HEK293 (cell line): ENCODE results near the gene LHFPL3.

ENCODE experiments used
- CTCF ChIA-PET: fragments of 350-600 bp; formaldehyde crosslinking; extraction: SDS; loops from one replicate; lab custom pipeline; 2021; ENCODE audit warnings: antibody characterized with exemption; lab: Yijun Ruan, JAX
- POLR2A ChIA-PET: fragments of 300-600 bp; formaldehyde crosslinking; extraction: SDS; loops from one replicate; lab custom pipeline; 2020; ENCODE audit warnings: antibody characterized with exemption, inconsistent platforms; lab: Yijun Ruan, JAX
- H3K27ac ChIP-seq: fragments of 200-500 bp; sonication (Bioruptor generic); 2 replicates; pipeline ENCODE4 v1.5.1; 2014; ENCODE audit warnings: low read depth, low read length, control low read depth, inconsistent platforms; ENCODE audit errors: extremely low read depth
- H3K36me3 ChIP-seq, 2 experiments: fragments of 200-500 bp in 1 of 2; sonication (Bioruptor generic) in 1 of 2; 1 replicate in 1 of 2; 2 replicates in 1 of 2; pipeline ENCODE4 v1.5.1; 2014 to 2017; ENCODE audit warnings: inconsistent platforms in 2 of 2, low read length in 2 of 2; ENCODE audit not compliant: control insufficient read depth in 2 of 2, insufficient read depth in 1 of 2
- H3K4me1 ChIP-seq: fragments of 200-500 bp; sonication (Bioruptor generic); 2 replicates; pipeline ENCODE4 v1.5.1; 2014; ENCODE audit warnings: mild to moderate bottlenecking, low read length, inconsistent platforms; ENCODE audit not compliant: control insufficient read depth, insufficient read depth
- H3K4me3 ChIP-seq: 2 replicates; pipeline ENCODE4 v1.5.1; 2011; ENCODE audit warnings: low read depth, mild to moderate bottlenecking, control low read depth, low read length, moderate library complexity
- H3K9me3 ChIP-seq: fragments of 200-500 bp; sonication (Bioruptor generic); 2 replicates; pipeline ENCODE4 v1.5.1; 2014; ENCODE audit warnings: low read depth, low read length, inconsistent platforms; ENCODE audit not compliant: control insufficient read depth, insufficient read depth
- EGR2 ChIP-seq: fragments of 450-650 bp; formaldehyde crosslinking; IDR thresholded peaks from 2 replicates; pipeline ENCODE4 v1.5.1; 2016; ENCODE audit warnings: low read depth, missing biosample characterization, missing genetic modification characterization
- GFI1B ChIP-seq: fragments of 450-650 bp; formaldehyde crosslinking; IDR thresholded peaks from 2 replicates; pipeline ENCODE4 v1.5.1; 2016; ENCODE audit warnings: missing biosample characterization, missing genetic modification characterization
- RBAK ChIP-seq: fragments of 450-650 bp; formaldehyde crosslinking; IDR thresholded peaks from 2 replicates; pipeline ENCODE4 v1.5.1; 2016; ENCODE audit warnings: missing biosample characterization, missing genetic modification characterization
- SCRT1 ChIP-seq: fragments of 450-650 bp; formaldehyde crosslinking; IDR thresholded peaks from 2 replicates; pipeline ENCODE4 v1.5.1; 2016; ENCODE audit warnings: missing biosample characterization, missing genetic modification characterization, borderline replicate concordance
- SCRT2 ChIP-seq: fragments of 450-650 bp; formaldehyde crosslinking; IDR thresholded peaks from 2 replicates; pipeline ENCODE4 v1.5.1; 2016; ENCODE audit warnings: missing biosample characterization, missing genetic modification characterization
- ZBTB21 ChIP-seq: fragments of 450-650 bp; formaldehyde crosslinking; IDR thresholded peaks from 2 replicates; pipeline ENCODE4 v1.5.1; 2017; ENCODE audit warnings: missing biosample characterization, missing genetic modification characterization
- ZFP3 ChIP-seq: fragments of 450-650 bp; formaldehyde crosslinking; IDR thresholded peaks from 2 replicates; pipeline ENCODE4 v1.5.1; 2016; ENCODE audit warnings: low read depth, missing biosample characterization, missing genetic modification characterization
- ZFP37 ChIP-seq: fragments of 450-650 bp; formaldehyde crosslinking; IDR thresholded peaks from 2 replicates; pipeline ENCODE4 v1.5.1; 2016; ENCODE audit warnings: missing biosample characterization, missing genetic modification characterization
- ZNF121 ChIP-seq: fragments of 450-650 bp; formaldehyde crosslinking; IDR thresholded peaks from 2 replicates; pipeline ENCODE4 v1.5.1; 2016; ENCODE audit warnings: missing biosample characterization, missing genetic modification characterization
- ZNF292 ChIP-seq: fragments of 450-650 bp; formaldehyde crosslinking; IDR thresholded peaks from 2 replicates; pipeline ENCODE4 v1.5.1; 2016; ENCODE audit warnings: low read depth, missing biosample characterization, missing genetic modification characterization, borderline replicate concordance
- ZNF335 ChIP-seq: fragments of 450-650 bp; formaldehyde crosslinking; conservative IDR thresholded peaks from 2 replicates; pipeline ENCODE4 v1.5.1; 2016; ENCODE audit warnings: missing biosample characterization, missing genetic modification characterization
- ZNF391 ChIP-seq: fragments of 450-650 bp; formaldehyde crosslinking; IDR thresholded peaks from 2 replicates; pipeline ENCODE4 v1.5.1; 2016; ENCODE audit warnings: low read depth, missing biosample characterization, missing genetic modification characterization, borderline replicate concordance
- ZNF473 ChIP-seq: fragments of 450-650 bp; formaldehyde crosslinking; IDR thresholded peaks from 2 replicates; pipeline ENCODE4 v1.5.1; 2017; ENCODE audit warnings: missing biosample characterization, missing genetic modification characterization
- ZNF658 ChIP-seq: fragments of 450-650 bp; formaldehyde crosslinking; IDR thresholded peaks from 2 replicates; pipeline ENCODE4; 2016; ENCODE audit warnings: missing biosample characterization, missing genetic modification characterization
- ZNF670 ChIP-seq: fragments of 450-650 bp; formaldehyde crosslinking; IDR thresholded peaks from 2 replicates; pipeline ENCODE4 v1.5.1; 2016; ENCODE audit warnings: missing biosample characterization, missing genetic modification characterization, low read depth
- ZNF792 ChIP-seq: fragments of 450-650 bp; formaldehyde crosslinking; IDR thresholded peaks from 2 replicates; pipeline ENCODE4 v1.5.1; 2016; ENCODE audit warnings: missing biosample characterization, missing genetic modification characterization
- ZNF843 ChIP-seq: fragments of 450-650 bp; formaldehyde crosslinking; IDR thresholded peaks from 2 replicates; pipeline ENCODE4 v1.5.1; 2016; ENCODE audit warnings: missing biosample characterization, missing genetic modification characterization
- TF ChIP-seq, protein P1 (sequence below): fragments of 450-650 bp; formaldehyde crosslinking; IDR thresholded peaks from 2 replicates; pipeline ENCODE4 v1.5.1; 2016; ENCODE audit warnings: missing biosample characterization, missing genetic modification characterization
- TF ChIP-seq, protein P2 (sequence below): fragments of 450-650 bp; IDR thresholded peaks from 2 replicates; pipeline ENCODE4 v1.5.1; 2018; ENCODE audit warnings: missing biosample characterization, missing genetic modification characterization
- TF ChIP-seq, protein P3 (sequence below): fragments of 450-650 bp; formaldehyde crosslinking; IDR thresholded peaks from 2 replicates; pipeline ENCODE4 v1.5.1; 2017; ENCODE audit warnings: missing biosample characterization, mild to moderate bottlenecking, missing genetic modification characterization, moderate library complexity
- TF ChIP-seq, protein P4 (sequence below): fragments of 450-650 bp; formaldehyde crosslinking; optimal IDR thresholded peaks from 2 replicates; pipeline ENCODE3; 2016; ENCODE audit warnings: missing biosample characterization, mild to moderate bottlenecking, missing genetic modification characterization
- TF ChIP-seq, protein P5 (sequence below): fragments of 450-650 bp; formaldehyde crosslinking; IDR thresholded peaks from 2 replicates; pipeline ENCODE4 v1.5.1; 2016; ENCODE audit warnings: missing biosample characterization, missing genetic modification characterization

LHFPL3 gene

DNA sequence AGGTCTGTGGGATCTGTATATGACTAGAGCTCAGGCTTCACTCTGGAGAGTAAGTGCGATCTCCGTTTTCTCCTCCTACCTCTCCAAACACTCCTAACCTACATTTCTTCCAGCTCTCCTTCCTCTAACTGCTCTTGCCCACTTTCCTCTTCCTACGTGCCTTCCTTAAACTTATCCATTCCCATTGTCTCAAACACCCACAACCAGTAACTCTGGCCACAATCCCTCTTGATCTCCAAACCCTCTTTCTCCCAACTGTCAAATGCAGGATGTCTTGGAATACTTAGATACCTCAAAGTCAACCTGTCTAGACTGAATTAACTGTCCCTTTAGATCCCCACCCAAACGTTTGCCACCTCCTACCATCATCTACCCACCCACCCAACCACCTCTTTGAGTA, 471.9 kb downstream of the LHFPL3 start:
- TF ChIP-seq ZBTB21 (tag by site-specific recombination) (no peak), EGR2 (tag by site-specific recombination) (peak; percentile 64; the same call in 1 of the 2 replicates)
- Histone ChIP-seq H3K27ac (no peak overlapping the region), H3K9me3 (no peaks in the 10 kb centered on the region), H3K4me3 (no peak overlapping the region), H3K36me3 (no peaks in the 10 kb centered on the region), H3K4me1 (no peaks in the 10 kb centered on the region)
- ChIA-PET CTCF (interaction anchor here (0.7 kb wide), 1 partner anchor 1367 kb away, joined by 3 read pairs; no protein-coding TSS in a partner anchor), POLR2A (no interaction called here)

DNA sequence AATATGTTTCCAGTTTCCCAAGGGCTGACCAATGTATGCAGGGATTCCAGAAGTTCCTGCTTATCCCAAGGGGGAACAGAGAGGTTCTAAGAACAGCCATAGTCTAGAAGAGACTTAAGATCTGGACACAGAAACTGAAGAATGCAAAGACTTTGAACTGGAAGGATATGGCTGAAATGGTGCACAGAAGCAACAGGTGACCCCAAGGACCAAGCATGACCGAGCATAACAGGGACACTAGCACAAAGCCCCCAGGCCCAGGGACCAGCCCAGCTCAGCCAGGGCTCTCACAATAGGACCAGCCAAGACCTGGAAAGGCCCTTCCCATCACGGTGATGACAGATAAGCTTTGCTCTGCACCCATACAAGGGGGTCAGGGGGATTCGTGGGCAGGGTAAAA, 472.6 kb downstream of the LHFPL3 start:
- TF ChIP-seq ZNF658 (no peak), SCRT2 (tag by site-specific recombination) (peak; percentile 82), SCRT1 (tag by site-specific recombination) (peak; percentile 67; the same call in 1 of the 2 replicates)
- TF ChIP-seq, protein P1, sequence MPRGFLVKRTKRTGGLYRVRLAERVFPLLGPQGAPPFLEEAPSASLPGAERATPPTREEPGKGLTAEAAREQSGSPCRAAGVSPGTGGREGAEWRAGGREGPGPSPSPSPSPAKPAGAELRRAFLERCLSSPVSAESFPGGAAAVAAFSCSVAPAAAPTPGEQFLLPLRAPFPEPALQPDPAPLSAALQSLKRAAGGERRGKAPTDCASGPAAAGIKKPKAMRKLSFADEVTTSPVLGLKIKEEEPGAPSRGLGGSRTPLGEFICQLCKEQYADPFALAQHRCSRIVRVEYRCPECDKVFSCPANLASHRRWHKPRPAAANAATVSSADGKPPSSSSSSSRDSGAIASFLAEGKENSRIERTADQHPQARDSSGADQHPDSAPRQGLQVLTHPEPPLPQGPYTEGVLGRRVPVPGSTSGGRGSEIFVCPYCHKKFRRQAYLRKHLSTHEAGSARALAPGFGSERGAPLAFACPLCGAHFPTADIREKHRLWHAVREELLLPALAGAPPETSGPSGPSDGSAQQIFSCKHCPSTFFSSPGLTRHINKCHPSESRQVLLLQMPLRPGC, result no peak
- Histone ChIP-seq H3K4me3 (no peak overlapping the region), H3K9me3 (no peaks in the 10 kb centered on the region), H3K36me3 (no peaks in the 10 kb centered on the region), H3K27ac (no peak overlapping the region), H3K4me1 (no peaks in the 10 kb centered on the region)
- ChIA-PET CTCF (interaction anchor here (0.7 kb wide), 1 partner anchor 1366 kb away, joined by 3 read pairs; no protein-coding TSS in a partner anchor), POLR2A (no interaction called here)

DNA sequence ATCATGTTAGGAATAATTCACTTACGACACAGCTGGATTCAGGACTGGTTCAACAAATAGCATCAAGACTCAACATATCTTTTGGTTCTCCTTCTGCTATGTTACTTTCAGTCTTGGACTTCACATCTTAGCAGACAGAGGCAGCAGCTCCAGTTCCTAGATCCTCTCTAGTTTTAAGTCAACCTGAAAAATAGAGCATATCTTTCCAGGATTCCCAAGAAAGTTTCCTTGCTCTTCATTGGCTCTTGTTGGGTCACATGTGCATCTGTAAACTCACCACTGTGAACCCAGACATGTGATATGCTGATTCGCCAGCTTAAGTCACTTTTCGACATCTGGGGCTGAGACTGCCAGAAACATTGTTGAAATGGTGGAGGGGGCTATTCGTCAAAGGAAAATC, 475.5 kb downstream of the LHFPL3 start:
- no peaks in the 10 kb centered on the region for H3K4me1 ChIP-seq
- H3K27ac ChIP-seq, result no peak overlapping the region
- ChIA-PET POLR2A (no interaction called here), CTCF (no interaction called here)
- no peaks in the 10 kb centered on the region for H3K9me3 ChIP-seq
- no peaks in the 10 kb centered on the region for H3K36me3 ChIP-seq
- no peak overlapping the region for H3K4me3 ChIP-seq
- no peak for TF ChIP-seq ZNF335 (tag by site-specific recombination)
- no peak for TF ChIP-seq ZNF670
- no peak for TF ChIP-seq ZNF658
- TF ChIP-seq, protein P2, sequence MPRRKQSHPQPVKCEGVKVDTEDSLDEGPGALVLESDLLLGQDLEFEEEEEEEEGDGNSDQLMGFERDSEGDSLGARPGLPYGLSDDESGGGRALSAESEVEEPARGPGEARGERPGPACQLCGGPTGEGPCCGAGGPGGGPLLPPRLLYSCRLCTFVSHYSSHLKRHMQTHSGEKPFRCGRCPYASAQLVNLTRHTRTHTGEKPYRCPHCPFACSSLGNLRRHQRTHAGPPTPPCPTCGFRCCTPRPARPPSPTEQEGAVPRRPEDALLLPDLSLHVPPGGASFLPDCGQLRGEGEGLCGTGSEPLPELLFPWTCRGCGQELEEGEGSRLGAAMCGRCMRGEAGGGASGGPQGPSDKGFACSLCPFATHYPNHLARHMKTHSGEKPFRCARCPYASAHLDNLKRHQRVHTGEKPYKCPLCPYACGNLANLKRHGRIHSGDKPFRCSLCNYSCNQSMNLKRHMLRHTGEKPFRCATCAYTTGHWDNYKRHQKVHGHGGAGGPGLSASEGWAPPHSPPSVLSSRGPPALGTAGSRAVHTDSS (tag by site-specific recombination), result no peak
- TF ChIP-seq ZFP3 (tag by site-specific recombination), result no peak
- no peak for TF ChIP-seq ZNF792
- no peak for TF ChIP-seq GFI1B (tag by site-specific recombination)
- TF ChIP-seq ZNF843 (tag by site-specific recombination), result no peak
- TF ChIP-seq ZNF121, result no peak
- TF ChIP-seq ZNF473 (tag by site-specific recombination), result no peak
- TF ChIP-seq, protein P3, sequence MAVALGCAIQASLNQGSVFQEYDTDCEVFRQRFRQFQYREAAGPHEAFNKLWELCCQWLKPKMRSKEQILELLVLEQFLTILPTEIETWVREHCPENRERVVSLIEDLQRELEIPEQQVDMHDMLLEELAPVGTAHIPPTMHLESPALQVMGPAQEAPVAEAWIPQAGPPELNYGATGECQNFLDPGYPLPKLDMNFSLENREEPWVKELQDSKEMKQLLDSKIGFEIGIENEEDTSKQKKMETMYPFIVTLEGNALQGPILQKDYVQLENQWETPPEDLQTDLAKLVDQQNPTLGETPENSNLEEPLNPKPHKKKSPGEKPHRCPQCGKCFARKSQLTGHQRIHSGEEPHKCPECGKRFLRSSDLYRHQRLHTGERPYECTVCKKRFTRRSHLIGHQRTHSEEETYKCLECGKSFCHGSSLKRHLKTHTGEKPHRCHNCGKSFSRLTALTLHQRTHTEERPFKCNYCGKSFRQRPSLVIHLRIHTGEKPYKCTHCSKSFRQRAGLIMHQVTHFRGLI (tag by site-specific recombination), result no peak
- TF ChIP-seq, protein P4, sequence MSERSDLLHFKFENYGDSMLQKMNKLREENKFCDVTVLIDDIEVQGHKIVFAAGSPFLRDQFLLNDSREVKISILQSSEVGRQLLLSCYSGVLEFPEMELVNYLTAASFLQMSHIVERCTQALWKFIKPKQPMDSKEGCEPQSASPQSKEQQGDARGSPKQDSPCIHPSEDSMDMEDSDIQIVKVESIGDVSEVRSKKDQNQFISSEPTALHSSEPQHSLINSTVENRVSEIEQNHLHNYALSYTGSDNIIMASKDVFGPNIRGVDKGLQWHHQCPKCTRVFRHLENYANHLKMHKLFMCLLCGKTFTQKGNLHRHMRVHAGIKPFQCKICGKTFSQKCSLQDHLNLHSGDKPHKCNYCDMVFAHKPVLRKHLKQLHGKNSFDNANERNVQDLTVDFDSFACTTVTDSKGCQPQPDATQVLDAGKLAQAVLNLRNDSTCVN, result no peak
- TF ChIP-seq ZNF391 (tag by site-specific recombination), result no peak
- TF ChIP-seq, protein P5, sequence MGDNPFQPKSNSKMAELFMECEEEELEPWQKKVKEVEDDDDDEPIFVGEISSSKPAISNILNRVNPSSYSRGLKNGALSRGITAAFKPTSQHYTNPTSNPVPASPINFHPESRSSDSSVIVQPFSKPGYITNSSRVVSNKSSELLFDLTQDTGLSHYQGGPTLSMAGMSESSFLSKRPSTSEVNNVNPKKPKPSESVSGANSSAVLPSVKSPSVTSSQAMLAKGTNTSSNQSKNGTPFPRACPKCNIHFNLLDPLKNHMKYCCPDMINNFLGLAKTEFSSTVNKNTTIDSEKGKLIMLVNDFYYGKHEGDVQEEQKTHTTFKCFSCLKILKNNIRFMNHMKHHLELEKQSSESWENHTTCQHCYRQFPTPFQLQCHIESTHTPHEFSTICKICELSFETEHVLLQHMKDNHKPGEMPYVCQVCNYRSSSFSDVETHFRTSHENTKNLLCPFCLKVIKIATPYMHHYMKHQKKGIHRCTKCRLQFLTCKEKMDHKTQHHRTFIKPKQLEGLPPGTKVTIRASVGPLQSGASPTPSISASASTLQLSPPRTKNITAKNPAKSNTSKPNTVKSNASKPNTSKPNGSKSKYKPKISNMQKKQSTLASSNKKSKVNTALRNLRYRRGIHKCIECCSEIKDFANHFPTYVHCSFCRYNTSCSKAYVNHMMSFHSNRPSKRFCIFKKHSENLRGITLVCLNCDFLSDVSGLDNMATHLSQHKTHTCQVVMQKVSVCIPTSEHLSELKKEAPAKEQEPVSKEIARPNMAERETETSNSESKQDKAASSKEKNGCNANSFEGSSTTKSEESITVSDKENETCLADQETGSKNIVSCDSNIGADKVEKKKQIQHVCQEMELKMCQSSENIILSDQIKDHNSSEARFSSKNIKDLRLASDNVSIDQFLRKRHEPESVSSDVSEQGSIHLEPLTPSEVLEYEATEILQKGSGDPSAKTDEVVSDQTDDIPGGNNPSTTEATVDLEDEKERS (tag by site-specific recombination), result no peak
- TF ChIP-seq RBAK (tag by site-specific recombination), result no peak
- TF ChIP-seq ZFP37, result no peak
- no peak for TF ChIP-seq ZNF292
